Lower leg skin (tissue), 3 donors: ENCODE data around the gene CHST4.

ENCODE experiments used
- POLR2A ChIP-seq, 2 donors: fragments of 450-650 bp; IDR thresholded peaks; one replicate each; pipeline ENCODE4 v1.6.1; 2016 to 2017; ENCODE audit warnings: antibody characterized with exemption in 2 of 2, mild to moderate bottlenecking in 1 of 2, moderate library complexity in 1 of 2
- TF ChIP-seq, protein P1 (sequence below), 3 donors: fragments of 450-650 bp; IDR thresholded peaks; one replicate each; pipeline ENCODE4 v1.5.1; 2016; ENCODE audit warnings: antibody characterized with exemption in 3 of 3, mild to moderate bottlenecking in 3 of 3, moderate library complexity in 2 of 3

DNA sequence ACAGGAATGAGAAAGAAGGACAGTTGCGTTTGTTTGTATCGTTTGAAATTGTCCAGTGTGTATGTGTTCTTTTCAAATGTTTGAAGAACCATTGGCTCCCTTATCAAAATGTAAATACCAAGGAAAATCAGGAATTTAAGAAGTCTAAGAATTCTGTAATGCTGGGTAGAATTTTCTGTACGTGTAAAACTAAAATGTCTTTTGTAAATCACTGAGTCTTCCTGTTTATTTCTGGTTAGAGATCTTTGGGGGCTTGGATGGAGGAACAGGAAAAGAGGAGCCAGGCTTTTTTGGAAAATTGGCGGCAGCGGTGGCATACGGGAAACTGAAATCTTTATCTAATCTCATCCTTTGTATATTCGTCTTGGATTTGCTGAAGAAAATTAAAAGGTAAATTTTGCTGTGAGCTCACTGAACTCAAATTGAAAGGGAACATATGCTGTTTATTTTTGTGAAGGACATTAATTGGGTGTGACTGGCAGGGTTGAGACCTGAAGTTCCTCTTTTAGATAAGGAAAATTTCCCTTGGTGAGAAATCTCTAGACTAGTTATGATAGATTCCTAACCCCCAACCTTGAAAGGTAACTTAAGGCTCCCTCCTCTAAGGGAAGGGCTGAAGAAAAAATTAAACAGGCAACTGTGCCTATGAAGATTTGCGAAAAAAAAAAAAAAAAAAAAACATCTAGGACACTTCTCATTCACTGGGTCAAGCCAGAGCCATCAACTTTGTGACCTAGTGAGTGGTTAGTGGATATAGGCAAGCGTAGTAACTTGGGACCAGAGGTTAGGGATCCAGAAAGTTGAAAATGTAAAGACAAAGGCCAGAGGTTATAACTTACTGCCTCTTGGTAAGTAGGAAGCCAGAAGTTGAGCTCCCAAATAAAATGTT, 39.8 kb downstream of the CHST4 start:
- TF ChIP-seq, protein P1, sequence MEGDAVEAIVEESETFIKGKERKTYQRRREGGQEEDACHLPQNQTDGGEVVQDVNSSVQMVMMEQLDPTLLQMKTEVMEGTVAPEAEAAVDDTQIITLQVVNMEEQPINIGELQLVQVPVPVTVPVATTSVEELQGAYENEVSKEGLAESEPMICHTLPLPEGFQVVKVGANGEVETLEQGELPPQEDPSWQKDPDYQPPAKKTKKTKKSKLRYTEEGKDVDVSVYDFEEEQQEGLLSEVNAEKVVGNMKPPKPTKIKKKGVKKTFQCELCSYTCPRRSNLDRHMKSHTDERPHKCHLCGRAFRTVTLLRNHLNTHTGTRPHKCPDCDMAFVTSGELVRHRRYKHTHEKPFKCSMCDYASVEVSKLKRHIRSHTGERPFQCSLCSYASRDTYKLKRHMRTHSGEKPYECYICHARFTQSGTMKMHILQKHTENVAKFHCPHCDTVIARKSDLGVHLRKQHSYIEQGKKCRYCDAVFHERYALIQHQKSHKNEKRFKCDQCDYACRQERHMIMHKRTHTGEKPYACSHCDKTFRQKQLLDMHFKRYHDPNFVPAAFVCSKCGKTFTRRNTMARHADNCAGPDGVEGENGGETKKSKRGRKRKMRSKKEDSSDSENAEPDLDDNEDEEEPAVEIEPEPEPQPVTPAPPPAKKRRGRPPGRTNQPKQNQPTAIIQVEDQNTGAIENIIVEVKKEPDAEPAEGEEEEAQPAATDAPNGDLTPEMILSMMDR (IDR thresholded peaks at IDR 0.05), result no peak
- TF ChIP-seq POLR2A (IDR thresholded peaks at IDR 0.05), result no peak
